Medulla oblongata (tissue), 1 donor: ENCODE measurements around the gene GRM8.
A peak's percentile ranks its signal among the peaks of the same experiment; 100 is the strongest.

Experiments
- DNase-seq: peaks from one replicate; pipeline ENCODE4 v3.0.0-alpha.2; 2015; ENCODE audit errors: extremely low spot score

The GRM8 gene

GRCh38 chr7:126806614-126807013 is 446.1 kb downstream of the GRM8 start:
- DNase-seq: no peak

- DNase-seq: no peak
These were observed 447.4 kb downstream of the GRM8 start for GRCh38 chr7:126805351-126805750.

GRCh38 chr7:126804604-126805003 is 448.1 kb downstream of the GRM8 start:
- no peak for DNase-seq

GRCh38 chr7:126803990-126804389 is 448.8 kb downstream of the GRM8 start:
- DNase-seq: no peak

- DNase-seq: peak; percentile 51
These were observed 449.6 kb downstream of the GRM8 start for GRCh38 chr7:126803060-126803665.

- no peak for DNase-seq
These were observed 451.0 kb downstream of the GRM8 start for GRCh38 chr7:126801733-126802132.

- DNase-seq: no peak
These were observed 453.2 kb downstream of the GRM8 start for GRCh38 chr7:126799541-126799940.

- peak; percentile 86 for DNase-seq
These were observed 460.2 kb downstream of the GRM8 start for GRCh38 chr7:126792521-126792920.

- peak; percentile 10 for DNase-seq
These were observed 461.4 kb downstream of the GRM8 start for GRCh38 chr7:126791306-126791705.

- DNase-seq: no peak
These were observed 462.0 kb downstream of the GRM8 start for GRCh38 chr7:126790763-126791162.

GRCh38 chr7:126783613-126784012 is 469.1 kb downstream of the GRM8 start:
- no peak for DNase-seq

- DNase-seq: no peak
These were observed 471.7 kb downstream of the GRM8 start for GRCh38 chr7:126780993-126781392.

GRCh38 chr7:126778101-126778500 is 474.6 kb downstream of the GRM8 start:
- DNase-seq: no peak

GRCh38 chr7:126776498-126776897 is 476.2 kb downstream of the GRM8 start:
- no peak for DNase-seq

GRCh38 chr7:126774077-126774476 is 478.7 kb downstream of the GRM8 start:
- no peak for DNase-seq

- no peak for DNase-seq
These were observed 483.9 kb downstream of the GRM8 start for GRCh38 chr7:126768836-126769235.

GRCh38 chr7:126760914-126761577 is 491.7 kb downstream of the GRM8 start:
- no peak for DNase-seq

GRCh38 chr7:126755381-126755780 is 497.4 kb downstream of the GRM8 start:
- DNase-seq: no peak

GRCh38 chr7:126750207-126750911 is 502.4 kb downstream of the GRM8 start:
- no peak for DNase-seq

GRCh38 chr7:126728967-126729366 is 523.8 kb downstream of the GRM8 start:
- no peak for DNase-seq

- peak; percentile 8 for DNase-seq
These were observed 524.8 kb downstream of the GRM8 start for GRCh38 chr7:126727930-126728391.

GRCh38 chr7:126723966-126724544 is 528.7 kb downstream of the GRM8 start:
- no peak for DNase-seq

- DNase-seq: no peak
These were observed 532.5 kb downstream of the GRM8 start for GRCh38 chr7:126720232-126720631.
